ENCODE results near the gene ZNF182. TPM values are rescaled to one million over a fixed set of nuclear protein-coding genes. Genes with fewer than 3 reads are reported as not detected.
"Not testable (repeated sequence)": the region's sequence is repeated elsewhere in the genome, so short reads cannot be mapped to it uniquely, and the experiment has no call there.

The ZNF182 gene
- total and polyA plus RNA-seq, 2 donors, result 6.0 to 13.7 TPM

GRCh38 chrX:48006688-48007087 is 2.9 kb upstream of the ZNF182 start, which contains the start of gene SPACA5:
Gene SPACA5, plus strand, starts transcription at chrX:48006988. Its CDS starts 815 bp downstream, at chrX:48007803.
- DNase-seq (ENCODE audit: low read depth in 6 of 9, low spot score in 9 of 9); H3K9me3 ChIP-seq (ENCODE audit: control insufficient read depth in 2 of 2, insufficient read depth in 1 of 2, low read length in 1 of 2); H3K4me3 ChIP-seq (ENCODE audit: low read length in 2 of 2); H3K27me3 ChIP-seq (ENCODE audit: control insufficient read depth in 2 of 2, insufficient read depth in 1 of 2, low read length in 1 of 2); H3K4me1 ChIP-seq (ENCODE audit: control insufficient read depth in 2 of 2, insufficient read depth in 2 of 2, low read length in 2 of 2); H3K27ac ChIP-seq (ENCODE audit: low read depth in 1 of 2, low read length in 1 of 2); H3K36me3 ChIP-seq (ENCODE audit: control insufficient read depth in 2 of 2, insufficient read depth in 2 of 2, low read length in 1 of 2): not testable (repeated sequence)
- WGBS, result no CpG with 5 or more reads among the region's 8 CpGs

DNA sequence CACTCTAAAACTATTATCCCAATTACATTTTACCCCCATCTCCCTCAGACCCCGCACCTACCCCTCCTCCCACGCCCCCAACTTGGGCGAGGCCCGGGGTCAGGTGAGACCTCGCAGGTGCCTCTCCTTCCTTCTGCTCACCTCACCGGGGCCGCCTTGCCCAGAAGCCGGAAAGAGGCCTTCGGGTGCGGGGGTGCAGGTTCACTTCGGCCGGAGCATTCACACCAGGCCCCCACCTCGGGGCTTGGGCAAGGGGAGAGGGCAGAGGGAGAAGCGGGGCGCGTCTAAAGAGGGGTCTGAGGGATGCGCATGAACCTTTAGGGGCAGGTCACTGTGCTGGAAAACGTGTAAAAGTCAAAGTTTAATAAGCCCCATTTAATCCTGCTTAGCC is 427 bp downstream of the ZNF182 start:
- H3K36me3 ChIP-seq (ENCODE audit: control insufficient read depth in 2 of 2, insufficient read depth in 2 of 2, low read length in 1 of 2), result no peaks in the 10 kb centered on the region
- WGBS, result under 1% methylated on average over 18 of the region's 18 CpGs
- DNase-seq (ENCODE audit: low read depth in 6 of 9, low spot score in 9 of 9), result peak in 1 of 9 donors; percentile 9
- H3K27me3 ChIP-seq (ENCODE audit: control insufficient read depth in 2 of 2, insufficient read depth in 1 of 2, low read length in 1 of 2), result no peaks in the 10 kb centered on the region
- peak overlapping the region; percentile 90 to 92 for H3K27ac ChIP-seq (ENCODE audit: low read depth in 1 of 2, low read length in 1 of 2)
- H3K4me1 ChIP-seq (ENCODE audit: control insufficient read depth in 2 of 2, insufficient read depth in 2 of 2, low read length in 2 of 2), result no peaks in the 10 kb centered on the region
- no peaks in the 10 kb centered on the region for H3K9me3 ChIP-seq (ENCODE audit: control insufficient read depth in 2 of 2, insufficient read depth in 1 of 2, low read length in 1 of 2)
- peak overlapping the region; percentile 66 to 71 for H3K4me3 ChIP-seq (ENCODE audit: low read length in 2 of 2)

DNA sequence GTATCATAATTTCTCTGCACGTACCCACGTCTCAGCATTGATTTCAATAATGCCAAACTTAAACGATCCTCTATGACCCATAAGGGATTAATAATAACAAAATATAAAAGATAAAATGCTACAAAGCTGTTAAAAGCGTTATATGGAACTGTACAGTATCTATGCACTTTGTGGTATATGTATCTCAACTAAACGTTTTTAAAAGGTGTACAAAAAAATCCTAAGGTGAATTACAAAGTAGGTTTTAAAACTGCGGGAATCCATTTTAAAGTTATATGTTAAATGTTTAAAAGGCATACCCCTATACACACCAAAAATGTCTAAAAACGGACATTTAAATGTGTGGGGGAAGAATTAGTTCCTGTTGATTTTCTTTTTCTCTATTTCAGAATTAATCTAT is 860 bp downstream of the ZNF182 start:
- H3K9me3 ChIP-seq (ENCODE audit: control insufficient read depth in 2 of 2, insufficient read depth in 1 of 2, low read length in 1 of 2), result no peaks in the 10 kb centered on the region
- WGBS, result 64% methylated on average over 7 of the region's 7 CpGs
- no peaks in the 10 kb centered on the region for H3K27me3 ChIP-seq (ENCODE audit: control insufficient read depth in 2 of 2, insufficient read depth in 1 of 2, low read length in 1 of 2)
- H3K4me3 ChIP-seq (ENCODE audit: low read length in 2 of 2), result peak overlapping the region; percentile 66 to 71
- H3K4me1 ChIP-seq (ENCODE audit: control insufficient read depth in 2 of 2, insufficient read depth in 2 of 2, low read length in 2 of 2), result no peaks in the 10 kb centered on the region
- DNase-seq (ENCODE audit: low read depth in 6 of 9, low spot score in 9 of 9), result no peak
- no peak overlapping the region for H3K27ac ChIP-seq (ENCODE audit: low read depth in 1 of 2, low read length in 1 of 2)
- H3K36me3 ChIP-seq (ENCODE audit: control insufficient read depth in 2 of 2, insufficient read depth in 2 of 2, low read length in 1 of 2), result no peaks in the 10 kb centered on the region

DNA sequence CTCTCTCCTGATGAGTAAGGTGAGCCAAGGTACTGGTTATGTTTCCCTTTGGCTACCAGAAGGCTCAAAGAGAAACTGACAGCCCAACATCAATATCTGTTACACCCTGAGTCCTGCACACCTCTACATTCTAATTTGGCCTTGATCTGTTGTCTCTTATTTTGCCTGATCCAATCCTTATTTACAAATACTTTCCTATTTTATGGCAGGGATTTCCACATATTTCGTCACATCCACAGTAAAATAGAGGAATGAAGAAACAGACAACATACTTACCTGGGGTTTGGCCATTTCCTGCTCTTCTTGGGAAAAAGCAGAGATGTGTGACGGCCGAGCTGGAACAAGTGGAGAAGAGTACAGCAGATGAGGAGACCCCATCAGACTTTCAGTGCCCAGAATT is 1.5 kb downstream of the ZNF182 start:
- Histone ChIP-seq H3K27ac (ENCODE audit: low read depth in 1 of 2, low read length in 1 of 2) (no peak overlapping the region), H3K27me3 (ENCODE audit: control insufficient read depth in 2 of 2, insufficient read depth in 1 of 2, low read length in 1 of 2) (no peaks in the 10 kb centered on the region), H3K9me3 (ENCODE audit: control insufficient read depth in 2 of 2, insufficient read depth in 1 of 2, low read length in 1 of 2) (no peaks in the 10 kb centered on the region), H3K36me3 (ENCODE audit: control insufficient read depth in 2 of 2, insufficient read depth in 2 of 2, low read length in 1 of 2) (peaks cover 0 to under 1% of the 10 kb centered on the region in 2 donors), H3K4me3 (ENCODE audit: low read length in 2 of 2) (no peak overlapping the region), H3K4me1 (ENCODE audit: control insufficient read depth in 2 of 2, insufficient read depth in 2 of 2, low read length in 2 of 2) (no peaks in the 10 kb centered on the region)
- DNase-seq (ENCODE audit: low read depth in 6 of 9, low spot score in 9 of 9), result no peak
- WGBS, result 94% methylated on average over 3 of the region's 3 CpGs

DNA sequence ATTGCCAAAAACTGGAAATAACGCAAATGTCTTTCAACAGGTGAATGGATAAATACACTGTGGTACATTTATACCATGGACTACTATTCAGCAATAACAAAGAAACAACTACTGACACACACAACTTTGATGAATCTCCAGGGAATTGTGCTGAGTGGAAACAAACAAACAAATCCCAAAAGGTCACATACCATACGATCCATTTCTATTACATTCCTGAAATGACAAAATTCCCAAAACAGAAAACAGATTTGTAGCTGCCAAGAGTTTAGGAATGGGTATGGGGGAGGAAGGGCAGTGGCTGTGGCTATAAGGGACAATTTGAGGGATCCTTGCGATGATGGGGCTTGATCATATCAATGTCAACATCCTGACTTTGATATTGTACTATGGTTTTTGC is 2.5 kb downstream of the ZNF182 start:
- Histone ChIP-seq H3K4me3 (ENCODE audit: low read length in 2 of 2) (no peak overlapping the region), H3K27me3 (ENCODE audit: control insufficient read depth in 2 of 2, insufficient read depth in 1 of 2, low read length in 1 of 2) (no peaks in the 10 kb centered on the region), H3K4me1 (ENCODE audit: control insufficient read depth in 2 of 2, insufficient read depth in 2 of 2, low read length in 2 of 2) (no peaks in the 10 kb centered on the region), H3K27ac (ENCODE audit: low read depth in 1 of 2, low read length in 1 of 2) (no peak overlapping the region), H3K36me3 (ENCODE audit: control insufficient read depth in 2 of 2, insufficient read depth in 2 of 2, low read length in 1 of 2) (peaks cover 5 to 9% of the 10 kb centered on the region in 2 donors), H3K9me3 (ENCODE audit: control insufficient read depth in 2 of 2, insufficient read depth in 1 of 2, low read length in 1 of 2) (no peaks in the 10 kb centered on the region)
- DNase-seq (ENCODE audit: low read depth in 6 of 9, low spot score in 9 of 9), result no peak
- 95% methylated on average over 3 of the region's 3 CpGs for WGBS

- Histone ChIP-seq H3K27ac (ENCODE audit: low read depth in 1 of 2, low read length in 1 of 2) (no peak overlapping the region), H3K9me3 (ENCODE audit: control insufficient read depth in 2 of 2, insufficient read depth in 1 of 2, low read length in 1 of 2) (peaks cover 0 to 5% of the 10 kb centered on the region in 2 donors), H3K27me3 (ENCODE audit: control insufficient read depth in 2 of 2, insufficient read depth in 1 of 2, low read length in 1 of 2) (no peaks in the 10 kb centered on the region), H3K36me3 (ENCODE audit: control insufficient read depth in 2 of 2, insufficient read depth in 2 of 2, low read length in 1 of 2) (peaks cover 12 to 20% of the 10 kb centered on the region in 2 donors), H3K4me3 (ENCODE audit: low read length in 2 of 2) (no peak overlapping the region), H3K4me1 (ENCODE audit: control insufficient read depth in 2 of 2, insufficient read depth in 2 of 2, low read length in 2 of 2) (no peaks in the 10 kb centered on the region)
- DNase-seq (ENCODE audit: low read depth in 6 of 9, low spot score in 9 of 9), result no peak
- 100% methylated on average over 2 of the region's 2 CpGs for WGBS
Measured at GRCh38 chrX:47992669-47993068, 11.1 kb downstream of the ZNF182 start.

DNA sequence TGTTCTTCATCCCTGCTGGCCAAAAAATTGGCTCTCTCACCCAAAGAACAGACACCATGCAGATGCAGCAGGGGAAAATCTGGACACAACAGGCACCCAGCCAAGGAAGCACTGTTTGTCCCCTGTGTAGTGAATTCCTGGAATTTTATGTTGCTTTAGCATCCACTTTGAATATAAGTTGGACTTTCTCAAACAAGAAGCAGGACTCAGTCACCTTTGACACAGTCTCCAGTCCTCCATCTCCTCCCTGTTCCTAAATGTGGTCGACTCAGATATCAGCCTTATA is 11.8 kb downstream of the ZNF182 start:
- peaks cover 0 to 5% of the 10 kb centered on the region in 2 donors for H3K9me3 ChIP-seq (ENCODE audit: control insufficient read depth in 2 of 2, insufficient read depth in 1 of 2, low read length in 1 of 2)
- no peak overlapping the region for H3K27ac ChIP-seq (ENCODE audit: low read depth in 1 of 2, low read length in 1 of 2)
- no peak overlapping the region for H3K4me3 ChIP-seq (ENCODE audit: low read length in 2 of 2)
- H3K27me3 ChIP-seq (ENCODE audit: control insufficient read depth in 2 of 2, insufficient read depth in 1 of 2, low read length in 1 of 2), result no peaks in the 10 kb centered on the region
- H3K36me3 ChIP-seq (ENCODE audit: control insufficient read depth in 2 of 2, insufficient read depth in 2 of 2, low read length in 1 of 2), result peaks cover 15 to 21% of the 10 kb centered on the region in 2 donors
- no peak for DNase-seq (ENCODE audit: low read depth in 6 of 9, low spot score in 9 of 9)
- no peaks in the 10 kb centered on the region for H3K4me1 ChIP-seq (ENCODE audit: control insufficient read depth in 2 of 2, insufficient read depth in 2 of 2, low read length in 2 of 2)
- WGBS, result 93% methylated on average over 1 of the region's 1 CpG

DNA sequence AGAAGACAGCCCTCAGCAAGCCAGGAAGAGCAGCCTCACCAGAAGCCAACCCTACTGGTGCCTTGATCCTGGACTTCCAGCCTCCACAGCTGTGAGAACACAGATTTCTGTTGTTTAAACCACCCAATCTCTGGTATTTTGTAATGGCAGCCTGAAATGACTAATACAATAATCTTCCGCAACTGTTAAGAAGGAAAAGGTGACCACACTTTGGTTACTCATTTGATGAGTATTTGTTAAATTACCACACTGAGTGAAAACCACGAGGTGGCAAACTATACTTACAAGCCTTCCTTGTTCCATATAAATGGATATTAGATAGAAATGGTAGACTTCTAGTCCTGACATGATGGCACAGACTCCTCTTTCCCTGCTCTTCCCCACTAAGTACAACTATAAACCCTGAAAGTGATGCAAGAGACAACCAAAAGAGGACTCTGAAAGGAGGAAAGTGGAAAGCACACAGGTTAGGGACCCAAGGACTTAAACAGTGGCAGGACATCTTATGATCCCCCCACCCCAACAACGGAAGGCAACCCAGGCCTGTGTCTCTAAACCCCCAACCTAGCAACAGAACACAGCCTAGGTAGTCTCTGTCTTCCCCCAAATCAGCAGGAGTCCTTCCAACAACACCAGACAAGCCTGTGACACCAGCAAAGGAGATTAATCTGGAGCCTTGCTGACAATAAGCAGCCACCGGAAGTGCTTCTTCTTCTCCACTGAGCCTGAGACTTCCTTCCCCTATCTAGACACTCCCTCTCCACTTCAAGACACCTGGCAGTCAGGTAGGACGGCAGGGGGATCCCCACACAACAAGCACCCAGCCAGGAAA is 12.3 kb downstream of the ZNF182 start:
- Histone ChIP-seq H3K9me3 (ENCODE audit: control insufficient read depth in 2 of 2, insufficient read depth in 1 of 2, low read length in 1 of 2) (peaks cover 0 to 5% of the 10 kb centered on the region in 2 donors), H3K4me1 (ENCODE audit: control insufficient read depth in 2 of 2, insufficient read depth in 2 of 2, low read length in 2 of 2) (no peaks in the 10 kb centered on the region), H3K27me3 (ENCODE audit: control insufficient read depth in 2 of 2, insufficient read depth in 1 of 2, low read length in 1 of 2) (no peaks in the 10 kb centered on the region), H3K27ac (ENCODE audit: low read depth in 1 of 2, low read length in 1 of 2) (no peak overlapping the region), H3K4me3 (ENCODE audit: low read length in 2 of 2) (no peak overlapping the region), H3K36me3 (ENCODE audit: control insufficient read depth in 2 of 2, insufficient read depth in 2 of 2, low read length in 1 of 2) (peaks cover 11 to 18% of the 10 kb centered on the region in 2 donors)
- 93% methylated on average over 5 of the region's 5 CpGs for WGBS
- no peak for DNase-seq (ENCODE audit: low read depth in 6 of 9, low spot score in 9 of 9)

DNA sequence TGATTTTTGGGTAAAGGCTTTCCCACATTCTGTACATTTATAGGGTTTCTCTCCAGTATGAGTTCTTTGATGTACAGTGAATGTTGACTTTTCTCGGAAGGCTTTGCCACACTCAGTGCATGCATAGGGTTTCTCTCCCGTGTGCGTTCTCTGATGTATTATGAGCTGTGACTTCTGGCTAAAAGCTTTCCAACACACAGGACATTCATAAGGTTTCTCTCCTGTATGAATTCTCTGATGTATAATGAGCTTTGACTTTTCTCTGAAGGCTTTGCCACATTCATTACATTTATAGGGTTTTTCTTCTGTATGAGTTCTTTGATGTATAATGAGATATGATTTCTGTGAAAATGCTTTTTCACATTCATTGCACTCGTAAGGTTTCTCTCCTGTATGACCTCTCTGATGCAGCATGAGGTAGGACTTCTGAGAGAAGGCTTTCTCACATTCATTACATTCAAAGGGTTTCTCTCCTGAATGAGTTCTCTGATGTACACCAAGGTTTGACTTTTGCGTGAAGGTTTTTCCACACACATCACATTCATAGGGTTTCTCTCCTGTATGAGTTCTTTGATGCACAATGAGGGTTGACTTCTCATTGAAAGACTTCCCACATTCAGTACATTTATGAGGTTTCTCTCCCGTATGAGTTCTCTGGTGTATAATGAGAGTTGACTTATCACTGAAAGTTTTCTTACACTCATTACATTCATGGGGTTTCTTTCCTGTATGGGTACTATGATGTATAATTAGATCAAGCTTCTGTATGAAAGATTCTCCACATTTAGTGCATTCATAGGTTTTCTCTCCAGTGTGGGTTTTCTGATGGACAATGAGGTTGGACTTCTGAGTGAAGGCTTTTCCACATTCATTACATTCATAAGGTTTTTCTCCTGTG is 27.3 kb downstream of the ZNF182 start:
- no peak overlapping the region for H3K4me3 ChIP-seq (ENCODE audit: low read length in 2 of 2)
- no peak overlapping the region for H3K27ac ChIP-seq (ENCODE audit: low read depth in 1 of 2, low read length in 1 of 2)
- no peaks in the 10 kb centered on the region for H3K4me1 ChIP-seq (ENCODE audit: control insufficient read depth in 2 of 2, insufficient read depth in 2 of 2, low read length in 2 of 2)
- H3K27me3 ChIP-seq (ENCODE audit: control insufficient read depth in 2 of 2, insufficient read depth in 1 of 2, low read length in 1 of 2), result no peaks in the 10 kb centered on the region
- no peak for DNase-seq (ENCODE audit: low read depth in 6 of 9, low spot score in 9 of 9)
- H3K36me3 ChIP-seq (ENCODE audit: control insufficient read depth in 2 of 2, insufficient read depth in 2 of 2, low read length in 1 of 2), result peaks cover 9 to 23% of the 10 kb centered on the region in 2 donors
- WGBS, result 98% methylated on average over 6 of the region's 6 CpGs
- peaks cover 0 to 10% of the 10 kb centered on the region in 2 donors for H3K9me3 ChIP-seq (ENCODE audit: control insufficient read depth in 2 of 2, insufficient read depth in 1 of 2, low read length in 1 of 2)

Data from thymus (tissue), 11 donors.